ENCODE data around the gene SEL1L. TPM values are rescaled to one million over a fixed set of nuclear protein-coding genes. Genes with fewer than 3 reads are reported as not detected.
"Not testable (repeated sequence)": the region's sequence is repeated elsewhere in the genome, so short reads cannot be mapped to it uniquely, and the experiment has no call there.

SEL1L gene
- total and polyA plus RNA-seq, 2 donors: 17.0 to 22.1 TPM

DNA sequence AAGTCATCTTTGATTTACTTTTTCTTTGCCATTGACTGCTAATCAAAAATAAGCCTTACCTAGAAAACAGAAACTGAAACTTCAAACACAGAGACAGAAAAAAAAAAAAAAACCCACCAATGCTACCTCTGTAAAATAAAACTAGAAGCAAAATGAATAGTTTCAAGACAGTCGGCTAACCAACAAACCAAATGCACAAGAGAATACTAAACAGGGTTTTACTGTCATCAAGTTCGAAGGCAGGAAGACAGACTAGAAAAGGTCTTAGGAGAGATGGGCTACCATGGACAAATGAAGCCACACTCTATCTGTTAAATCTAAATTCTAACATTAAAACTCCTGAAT is 59.5 kb downstream of the SEL1L start:
- 6% methylated on average over 2 of the region's 2 CpGs for WGBS
- peaks cover 0 to 2% of the 10 kb centered on the region in 2 donors for H3K4me1 ChIP-seq (ENCODE audit: control insufficient read depth in 2 of 2, insufficient read depth in 2 of 2, low read length in 2 of 2)
- no peaks in the 10 kb centered on the region for H3K9me3 ChIP-seq (ENCODE audit: control insufficient read depth in 2 of 2, insufficient read depth in 1 of 2, low read length in 1 of 2)
- H3K4me3 ChIP-seq (ENCODE audit: low read length in 2 of 2): no peak overlapping the region
- H3K27me3 ChIP-seq (ENCODE audit: control insufficient read depth in 2 of 2, insufficient read depth in 1 of 2, low read length in 1 of 2): no peaks in the 10 kb centered on the region
- H3K27ac ChIP-seq (ENCODE audit: low read depth in 1 of 2, low read length in 1 of 2): peak overlapping the region; percentile 47 to 57
- peaks cover 15 to 37% of the 10 kb centered on the region in 2 donors for H3K36me3 ChIP-seq (ENCODE audit: control insufficient read depth in 2 of 2, insufficient read depth in 2 of 2, low read length in 1 of 2)
- DNase-seq (ENCODE audit: low read depth in 6 of 9, low spot score in 9 of 9): peak in 1 of 9 donors; percentile 58

DNA sequence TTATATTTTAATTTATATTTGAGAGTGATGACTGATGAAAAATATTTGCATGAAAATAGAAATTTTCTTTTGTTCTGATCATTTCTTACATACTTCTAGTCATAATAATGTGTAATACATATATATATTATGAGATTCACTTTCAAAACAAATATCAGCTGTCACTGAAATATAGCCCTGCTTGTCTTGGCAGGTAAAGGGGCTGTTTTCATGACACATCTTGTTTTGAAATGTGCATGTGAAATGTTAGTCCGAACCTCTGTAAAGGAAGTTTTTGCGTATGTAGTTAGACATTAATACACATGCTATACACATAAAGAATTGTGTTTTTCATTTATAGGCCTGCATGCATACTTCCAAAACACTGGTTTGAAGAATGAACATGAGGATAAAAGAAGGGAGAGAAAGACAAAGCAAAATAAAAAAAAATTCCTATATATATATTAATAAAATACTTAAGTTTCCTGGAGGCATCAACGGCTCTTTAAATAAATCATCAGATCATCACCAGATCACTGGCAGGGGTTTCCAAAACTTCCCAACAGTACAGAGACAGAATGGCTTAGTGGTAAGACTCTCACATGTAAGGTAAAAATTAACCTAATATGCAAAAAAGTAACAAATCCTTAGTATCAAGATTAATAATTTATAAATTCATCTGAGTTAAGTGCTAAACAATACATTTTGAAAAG is 60.1 kb downstream of the SEL1L start:
- Histone ChIP-seq H3K27ac (ENCODE audit: low read depth in 1 of 2, low read length in 1 of 2) (peak overlapping the region in 1 of 2 donors; percentile 57), H3K4me1 (ENCODE audit: control insufficient read depth in 2 of 2, insufficient read depth in 2 of 2, low read length in 2 of 2) (peaks cover 0 to 2% of the 10 kb centered on the region in 2 donors), H3K27me3 (ENCODE audit: control insufficient read depth in 2 of 2, insufficient read depth in 1 of 2, low read length in 1 of 2) (no peaks in the 10 kb centered on the region), H3K4me3 (ENCODE audit: low read length in 2 of 2) (no peak overlapping the region), H3K36me3 (ENCODE audit: control insufficient read depth in 2 of 2, insufficient read depth in 2 of 2, low read length in 1 of 2) (peaks cover 12 to 32% of the 10 kb centered on the region in 2 donors), H3K9me3 (ENCODE audit: control insufficient read depth in 2 of 2, insufficient read depth in 1 of 2, low read length in 1 of 2) (no peaks in the 10 kb centered on the region)
- DNase-seq (ENCODE audit: low read depth in 6 of 9, low spot score in 9 of 9): no peak
- WGBS: 60% methylated on average over 3 of the region's 3 CpGs

DNA sequence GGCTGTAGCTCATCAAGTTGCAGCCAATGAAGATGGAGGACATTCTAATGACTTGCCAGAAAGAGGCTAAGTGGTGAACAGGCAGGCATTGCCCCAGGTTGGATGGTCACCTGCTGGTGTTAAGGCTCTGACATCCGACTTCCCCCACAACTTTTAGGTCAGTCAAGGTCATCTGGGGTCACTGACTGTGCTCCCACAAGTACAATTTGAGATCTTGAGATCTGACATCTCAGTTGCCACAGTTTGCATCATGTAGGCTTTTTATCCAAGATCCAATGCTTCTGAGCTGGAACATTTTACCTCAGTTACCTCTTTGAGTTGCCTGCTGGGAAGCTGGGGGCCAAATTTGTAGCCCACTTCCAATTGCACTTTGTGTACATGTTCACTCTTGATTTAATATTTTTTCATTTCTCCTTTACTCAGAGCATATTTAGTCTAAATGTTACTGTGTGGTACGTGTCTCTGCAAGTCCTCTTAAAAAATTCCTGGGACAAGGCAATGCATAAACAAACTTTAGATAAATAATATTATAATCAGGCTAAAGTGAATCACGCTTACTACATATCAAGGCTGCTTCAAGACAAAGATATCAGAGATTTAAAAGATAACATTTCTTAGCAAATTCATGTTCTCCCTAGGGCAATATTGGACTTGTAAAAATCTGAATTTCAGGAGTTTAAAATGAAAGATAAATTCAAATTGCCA is 61.4 kb downstream of the SEL1L start:
- peaks cover 0 to 2% of the 10 kb centered on the region in 2 donors for H3K4me1 ChIP-seq (ENCODE audit: control insufficient read depth in 2 of 2, insufficient read depth in 2 of 2, low read length in 2 of 2)
- no peak overlapping the region for H3K4me3 ChIP-seq (ENCODE audit: low read length in 2 of 2)
- no peaks in the 10 kb centered on the region for H3K27me3 ChIP-seq (ENCODE audit: control insufficient read depth in 2 of 2, insufficient read depth in 1 of 2, low read length in 1 of 2)
- no peak for DNase-seq (ENCODE audit: low read depth in 6 of 9, low spot score in 9 of 9)
- peaks cover 4 to 25% of the 10 kb centered on the region in 2 donors for H3K36me3 ChIP-seq (ENCODE audit: control insufficient read depth in 2 of 2, insufficient read depth in 2 of 2, low read length in 1 of 2)
- H3K9me3 ChIP-seq (ENCODE audit: control insufficient read depth in 2 of 2, insufficient read depth in 1 of 2, low read length in 1 of 2): no peaks in the 10 kb centered on the region
- WGBS: 96% methylated on average over 3 of the region's 3 CpGs
- no peak overlapping the region for H3K27ac ChIP-seq (ENCODE audit: low read depth in 1 of 2, low read length in 1 of 2)

DNA sequence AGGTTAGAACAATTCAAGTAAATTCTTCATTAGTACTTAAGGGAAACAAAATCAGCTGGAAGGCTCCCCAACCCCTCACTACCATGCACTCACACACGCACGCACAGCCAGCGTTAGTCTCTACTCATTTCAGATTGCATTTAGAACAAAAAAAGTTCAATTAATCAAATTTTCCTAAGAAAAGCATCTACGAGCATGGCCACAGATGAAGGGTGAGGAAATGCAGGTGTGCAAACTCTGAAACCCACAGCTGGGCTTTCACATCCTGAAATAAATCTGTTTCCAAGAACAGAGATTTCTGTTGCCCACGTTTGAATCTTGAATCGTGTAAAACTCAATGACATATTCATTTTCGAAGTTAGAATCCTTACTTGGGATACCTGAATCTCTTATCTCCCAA is 62.6 kb downstream of the SEL1L start:
- H3K4me1 ChIP-seq (ENCODE audit: control insufficient read depth in 2 of 2, insufficient read depth in 2 of 2, low read length in 2 of 2): peaks cover 0 to 2% of the 10 kb centered on the region in 2 donors
- H3K27me3 ChIP-seq (ENCODE audit: control insufficient read depth in 2 of 2, insufficient read depth in 1 of 2, low read length in 1 of 2): no peaks in the 10 kb centered on the region
- H3K9me3 ChIP-seq (ENCODE audit: control insufficient read depth in 2 of 2, insufficient read depth in 1 of 2, low read length in 1 of 2): no peaks in the 10 kb centered on the region
- no peak overlapping the region for H3K4me3 ChIP-seq (ENCODE audit: low read length in 2 of 2)
- no peak overlapping the region for H3K27ac ChIP-seq (ENCODE audit: low read depth in 1 of 2, low read length in 1 of 2)
- 24% methylated on average over 7 of the region's 7 CpGs for WGBS
- peaks cover 0 to 15% of the 10 kb centered on the region in 2 donors for H3K36me3 ChIP-seq (ENCODE audit: control insufficient read depth in 2 of 2, insufficient read depth in 2 of 2, low read length in 1 of 2)
- DNase-seq (ENCODE audit: low read depth in 6 of 9, low spot score in 9 of 9): no peak

DNA sequence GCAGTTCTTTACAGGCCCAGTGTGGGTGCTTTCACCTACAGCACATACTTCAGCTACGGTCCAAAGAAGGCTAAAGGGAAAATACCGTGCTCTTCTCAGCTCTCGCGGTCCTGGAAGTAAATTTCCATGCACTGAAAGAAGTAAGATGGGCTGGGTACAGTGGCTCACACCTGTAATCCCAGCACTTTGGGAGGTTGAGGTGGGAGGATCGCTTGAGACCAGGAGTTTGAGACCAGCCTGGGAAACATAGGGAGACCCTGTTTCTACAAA is 63.2 kb downstream of the SEL1L start:
- not testable (repeated sequence) for H3K27ac ChIP-seq (ENCODE audit: low read depth in 1 of 2, low read length in 1 of 2); DNase-seq (ENCODE audit: low read depth in 6 of 9, low spot score in 9 of 9); H3K4me1 ChIP-seq (ENCODE audit: control insufficient read depth in 2 of 2, insufficient read depth in 2 of 2, low read length in 2 of 2); H3K9me3 ChIP-seq (ENCODE audit: control insufficient read depth in 2 of 2, insufficient read depth in 1 of 2, low read length in 1 of 2); H3K27me3 ChIP-seq (ENCODE audit: control insufficient read depth in 2 of 2, insufficient read depth in 1 of 2, low read length in 1 of 2); H3K36me3 ChIP-seq (ENCODE audit: control insufficient read depth in 2 of 2, insufficient read depth in 2 of 2, low read length in 1 of 2); H3K4me3 ChIP-seq (ENCODE audit: low read length in 2 of 2)
- WGBS: 95% methylated on average over 5 of the region's 5 CpGs

DNA sequence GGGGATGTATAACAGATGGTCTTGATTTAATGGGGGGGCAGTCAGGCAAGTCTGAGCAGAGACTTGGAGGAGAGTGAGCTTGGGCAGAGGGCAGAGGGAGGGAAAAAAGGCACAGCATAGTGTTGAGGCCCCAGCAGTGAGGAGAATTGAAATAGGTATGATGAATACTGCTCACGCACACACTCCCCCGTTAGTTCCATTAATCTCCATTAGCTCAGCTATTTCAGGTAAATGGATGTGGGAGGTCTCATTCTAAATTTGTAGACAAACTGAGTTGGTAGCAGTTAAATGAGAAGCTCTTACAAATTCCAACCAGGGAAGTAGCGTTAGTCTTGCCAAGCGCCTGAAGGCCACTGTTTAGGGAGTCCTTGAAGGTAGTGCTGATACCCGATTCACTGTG is 66.8 kb downstream of the SEL1L start:
- H3K4me1 ChIP-seq (ENCODE audit: control insufficient read depth in 2 of 2, insufficient read depth in 2 of 2, low read length in 2 of 2): peaks cover 0 to 7% of the 10 kb centered on the region in 2 donors
- H3K9me3 ChIP-seq (ENCODE audit: control insufficient read depth in 2 of 2, insufficient read depth in 1 of 2, low read length in 1 of 2): no peaks in the 10 kb centered on the region
- H3K27me3 ChIP-seq (ENCODE audit: control insufficient read depth in 2 of 2, insufficient read depth in 1 of 2, low read length in 1 of 2): no peaks in the 10 kb centered on the region
- H3K36me3 ChIP-seq (ENCODE audit: control insufficient read depth in 2 of 2, insufficient read depth in 2 of 2, low read length in 1 of 2): no peaks in the 10 kb centered on the region
- no peak overlapping the region for H3K27ac ChIP-seq (ENCODE audit: low read depth in 1 of 2, low read length in 1 of 2)
- no peak for DNase-seq (ENCODE audit: low read depth in 6 of 9, low spot score in 9 of 9)
- 98% methylated on average over 5 of the region's 5 CpGs for WGBS
- no peak overlapping the region for H3K4me3 ChIP-seq (ENCODE audit: low read length in 2 of 2)

DNA sequence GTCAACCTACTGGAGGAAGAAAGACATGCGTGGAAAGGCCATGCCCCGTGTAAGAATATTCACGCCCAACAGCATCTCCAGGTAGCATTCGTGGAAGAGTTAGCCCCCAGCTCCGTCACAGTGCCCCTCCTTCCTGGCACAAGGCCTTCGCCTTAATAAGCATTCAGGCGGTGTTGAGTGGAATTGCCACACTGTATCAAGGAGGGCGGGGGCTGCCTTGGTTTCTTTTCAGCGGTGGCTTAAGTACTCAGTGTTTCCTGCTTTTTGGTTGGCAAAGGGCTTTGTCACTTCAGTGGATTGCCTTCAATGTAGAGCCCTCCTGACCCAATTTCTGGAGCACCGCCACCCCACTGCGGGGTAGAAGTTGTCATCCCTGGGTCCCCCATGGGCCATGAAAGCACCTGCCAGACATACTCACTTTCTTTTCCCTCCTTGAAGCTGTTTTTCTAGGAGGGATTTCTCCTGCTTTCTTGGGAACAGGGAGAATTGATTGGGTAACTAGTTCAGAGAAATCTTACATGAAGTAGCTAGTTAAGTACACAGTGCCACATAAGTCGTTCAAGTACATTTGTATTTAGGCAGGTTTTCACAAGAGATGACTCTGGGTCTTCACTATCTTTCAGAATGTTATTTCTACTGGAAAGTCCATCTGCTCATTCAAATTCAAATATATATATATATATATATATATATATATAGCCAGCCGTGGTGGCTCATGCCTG is 68.0 kb downstream of the SEL1L start:
- 93% methylated on average over 13 of the region's 13 CpGs for WGBS
- no peak for DNase-seq (ENCODE audit: low read depth in 6 of 9, low spot score in 9 of 9)
- Histone ChIP-seq H3K4me3 (ENCODE audit: low read length in 2 of 2) (no peak overlapping the region), H3K27ac (ENCODE audit: low read depth in 1 of 2, low read length in 1 of 2) (no peak overlapping the region), H3K4me1 (ENCODE audit: control insufficient read depth in 2 of 2, insufficient read depth in 2 of 2, low read length in 2 of 2) (peaks cover 0 to 4% of the 10 kb centered on the region in 2 donors), H3K9me3 (ENCODE audit: control insufficient read depth in 2 of 2, insufficient read depth in 1 of 2, low read length in 1 of 2) (no peaks in the 10 kb centered on the region), H3K36me3 (ENCODE audit: control insufficient read depth in 2 of 2, insufficient read depth in 2 of 2, low read length in 1 of 2) (no peaks in the 10 kb centered on the region), H3K27me3 (ENCODE audit: control insufficient read depth in 2 of 2, insufficient read depth in 1 of 2, low read length in 1 of 2) (no peaks in the 10 kb centered on the region)

DNA sequence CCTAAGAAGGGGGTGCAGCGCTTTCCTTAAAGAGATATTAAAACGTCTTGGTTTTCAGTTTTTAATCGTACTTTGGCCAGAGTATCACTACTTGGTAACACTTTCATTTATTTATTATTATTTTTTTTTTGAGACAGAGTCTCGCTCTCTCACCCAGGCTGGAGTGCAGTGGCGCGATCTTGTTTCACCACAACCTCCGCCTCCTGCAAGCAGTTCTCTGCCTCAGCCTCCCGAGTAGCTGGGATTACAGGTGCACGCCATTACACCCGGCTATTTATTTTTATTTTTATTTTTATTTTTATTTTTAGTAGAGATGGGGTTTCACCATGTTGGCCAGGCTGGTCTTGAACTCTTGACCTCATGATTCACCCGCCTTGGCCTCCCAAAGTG is 68.7 kb downstream of the SEL1L start:
- not testable (repeated sequence) for H3K9me3 ChIP-seq (ENCODE audit: control insufficient read depth in 2 of 2, insufficient read depth in 1 of 2, low read length in 1 of 2); H3K27me3 ChIP-seq (ENCODE audit: control insufficient read depth in 2 of 2, insufficient read depth in 1 of 2, low read length in 1 of 2); H3K36me3 ChIP-seq (ENCODE audit: control insufficient read depth in 2 of 2, insufficient read depth in 2 of 2, low read length in 1 of 2); DNase-seq (ENCODE audit: low read depth in 6 of 9, low spot score in 9 of 9); H3K4me1 ChIP-seq (ENCODE audit: control insufficient read depth in 2 of 2, insufficient read depth in 2 of 2, low read length in 2 of 2)
- 57% methylated on average over 11 of the region's 11 CpGs for WGBS
- H3K4me3 ChIP-seq (ENCODE audit: low read length in 2 of 2): peak overlapping the region; percentile 58 to 70
- peak overlapping the region; percentile 88 to 90 for H3K27ac ChIP-seq (ENCODE audit: low read depth in 1 of 2, low read length in 1 of 2)

DNA sequence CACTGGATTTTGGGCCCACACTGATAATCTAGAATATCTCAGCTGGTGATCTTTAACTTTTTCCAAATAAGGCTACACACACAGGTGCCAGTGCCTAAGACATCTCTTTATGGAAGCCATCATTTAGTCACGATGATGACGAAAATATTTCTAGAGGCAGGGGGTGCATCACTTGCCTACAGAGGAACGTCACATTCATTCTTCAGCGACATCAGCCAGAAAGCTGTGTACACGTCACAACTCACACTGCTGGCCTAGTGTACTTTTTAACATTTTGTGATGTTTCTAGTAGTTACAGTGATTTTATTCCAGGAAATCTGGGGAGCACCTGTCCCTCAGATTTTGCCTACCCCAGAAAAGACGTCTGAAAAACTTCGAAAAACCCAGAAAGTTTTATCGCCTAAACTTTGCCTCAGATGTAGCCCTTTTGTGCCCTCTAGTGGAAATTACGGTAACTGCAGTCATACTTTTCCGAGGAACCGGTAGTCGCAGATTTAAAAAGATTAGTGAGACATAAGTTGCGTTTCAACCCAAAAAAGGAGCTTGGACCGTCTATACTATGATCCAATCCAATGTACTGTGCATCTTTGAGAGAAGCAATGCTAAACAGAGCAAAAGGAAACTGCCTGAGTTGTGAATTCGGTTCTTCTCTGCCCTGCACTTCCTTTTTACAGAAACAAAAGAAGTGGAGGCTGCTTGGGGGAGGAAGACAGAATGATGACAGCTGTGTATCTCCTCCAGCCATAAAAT is 69.2 kb downstream of the SEL1L start:
- peaks cover 0 to 6% of the 10 kb centered on the region in 2 donors for H3K4me1 ChIP-seq (ENCODE audit: control insufficient read depth in 2 of 2, insufficient read depth in 2 of 2, low read length in 2 of 2)
- peak overlapping the region; percentile 58 to 70 for H3K4me3 ChIP-seq (ENCODE audit: low read length in 2 of 2)
- H3K36me3 ChIP-seq (ENCODE audit: control insufficient read depth in 2 of 2, insufficient read depth in 2 of 2, low read length in 1 of 2): no peaks in the 10 kb centered on the region
- no peaks in the 10 kb centered on the region for H3K27me3 ChIP-seq (ENCODE audit: control insufficient read depth in 2 of 2, insufficient read depth in 1 of 2, low read length in 1 of 2)
- no peaks in the 10 kb centered on the region for H3K9me3 ChIP-seq (ENCODE audit: control insufficient read depth in 2 of 2, insufficient read depth in 1 of 2, low read length in 1 of 2)
- DNase-seq (ENCODE audit: low read depth in 6 of 9, low spot score in 9 of 9): peak; percentile 56 to 93 (median 89)
- WGBS: 30% methylated on average over 15 of the region's 15 CpGs
- peak overlapping the region; percentile 88 to 90 for H3K27ac ChIP-seq (ENCODE audit: low read depth in 1 of 2, low read length in 1 of 2)

All from thymus (tissue), 11 donors.